ENCODE data around the gene TNIK.

The TNIK gene

DNA sequence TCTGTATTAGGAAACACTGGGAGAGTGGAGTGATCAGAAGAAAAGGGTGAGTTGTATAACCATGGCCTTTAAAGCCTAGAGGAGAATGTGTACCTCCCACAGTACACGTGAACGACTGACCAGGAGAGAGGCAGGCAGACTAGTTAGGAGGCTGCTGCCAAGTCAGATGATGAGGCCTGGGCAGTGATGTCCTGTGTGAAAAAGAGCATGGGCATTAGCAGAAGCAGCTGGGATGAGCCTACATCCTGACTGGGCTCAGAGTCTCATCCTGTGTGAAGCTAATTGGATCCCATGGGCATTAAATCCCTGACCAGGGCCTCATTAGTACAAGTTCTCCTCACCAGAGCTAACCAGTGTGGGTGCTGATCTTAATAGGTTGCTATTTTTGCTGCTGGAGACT is 344.5 kb downstream of the TNIK start:
- Mint-ChIP-seq H3K27me3 (no peaks in the 10 kb centered on the region), H3K4me1 (peaks cover 6% of the 10 kb centered on the region), H3K4me3 (no peak overlapping the region), H3K36me3 (ENCODE audit: low read depth) (peaks cover 25% of the 10 kb centered on the region), H3K9me3 (no peaks in the 10 kb centered on the region), H3K27ac (no peak overlapping the region)
- ATAC-seq (no peak), DNase-seq (no peak)

DNA sequence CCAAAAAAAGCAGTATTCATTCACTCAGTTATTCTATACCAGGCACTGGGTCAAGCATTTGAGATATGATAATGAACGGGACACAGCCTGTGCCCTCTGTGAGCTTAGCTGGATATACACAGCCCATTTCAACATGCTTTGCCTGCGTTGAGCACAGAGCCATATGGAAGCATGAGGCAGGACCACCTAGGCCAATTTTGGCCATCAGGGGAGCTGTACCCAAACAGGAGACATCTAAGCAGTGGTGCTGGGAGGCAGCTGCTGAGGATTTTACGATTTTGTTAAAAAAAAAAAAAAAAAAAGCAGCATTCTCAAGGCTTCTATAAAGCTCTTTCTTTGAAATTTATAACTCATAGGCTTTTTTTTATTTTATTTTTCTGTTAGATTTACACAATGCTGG is 346.5 kb downstream of the TNIK start:
- H3K27ac Mint-ChIP-seq = no peak overlapping the region
- ATAC-seq = no peak
- no peak overlapping the region for H3K4me3 Mint-ChIP-seq
- H3K27me3 Mint-ChIP-seq = no peaks in the 10 kb centered on the region
- peaks cover 16% of the 10 kb centered on the region for H3K36me3 Mint-ChIP-seq (ENCODE audit: low read depth)
- H3K9me3 Mint-ChIP-seq = no peaks in the 10 kb centered on the region
- H3K4me1 Mint-ChIP-seq = peaks cover 6% of the 10 kb centered on the region
- DNase-seq = no peak

DNA sequence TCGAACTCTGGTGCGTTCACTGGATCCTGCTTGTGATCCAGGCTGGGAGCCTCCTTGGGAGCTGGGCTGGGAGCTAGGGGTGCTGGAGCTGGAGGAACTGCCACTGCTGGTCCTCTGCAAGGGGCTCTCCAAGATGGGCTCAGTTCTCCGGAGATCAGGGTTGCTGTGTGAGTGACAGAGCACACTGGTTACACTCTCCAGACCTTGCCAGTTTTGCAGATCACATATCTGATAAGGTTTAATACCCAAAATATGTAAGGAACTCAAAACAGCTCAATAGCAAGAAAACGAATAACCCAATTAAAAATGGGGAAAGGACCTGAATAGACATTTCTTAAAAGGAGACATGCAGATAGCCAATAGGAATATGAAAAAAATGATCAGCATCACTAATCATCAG is 349.5 kb downstream of the TNIK start:
- no peaks in the 10 kb centered on the region for H3K27me3 Mint-ChIP-seq
- H3K9me3 Mint-ChIP-seq = no peaks in the 10 kb centered on the region
- H3K27ac Mint-ChIP-seq = no peak overlapping the region
- H3K36me3 Mint-ChIP-seq (ENCODE audit: low read depth) = peaks cover 17% of the 10 kb centered on the region
- H3K4me1 Mint-ChIP-seq = no peaks in the 10 kb centered on the region
- no peak overlapping the region for H3K4me3 Mint-ChIP-seq
- ATAC-seq (no peak), DNase-seq (no peak)

DNA sequence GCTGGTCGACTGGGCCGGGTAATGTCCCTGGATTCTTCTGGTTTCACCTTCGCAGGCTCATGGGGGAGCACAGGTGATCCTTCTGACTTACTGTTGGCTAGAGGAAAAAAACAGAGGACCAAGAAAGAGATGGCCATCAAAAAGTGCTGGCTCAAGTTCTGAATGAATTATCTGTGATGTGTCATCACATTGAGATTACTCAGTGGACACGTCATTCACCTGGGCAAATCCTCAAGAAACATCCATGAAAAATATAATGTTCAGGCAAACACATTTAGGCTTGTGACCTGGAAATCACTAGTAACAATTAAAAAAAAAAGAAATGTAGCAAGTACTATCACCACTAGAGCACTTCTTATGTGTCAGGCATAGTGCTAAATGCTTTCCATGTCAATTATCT is 352.1 kb downstream of the TNIK start:
- Mint-ChIP-seq H3K27me3 (no peaks in the 10 kb centered on the region), H3K36me3 (ENCODE audit: low read depth) (peaks cover 17% of the 10 kb centered on the region), H3K9me3 (no peaks in the 10 kb centered on the region), H3K27ac (no peak overlapping the region), H3K4me1 (no peaks in the 10 kb centered on the region), H3K4me3 (no peak overlapping the region)
- DNase-seq (no peak), ATAC-seq (no peak)

DNA sequence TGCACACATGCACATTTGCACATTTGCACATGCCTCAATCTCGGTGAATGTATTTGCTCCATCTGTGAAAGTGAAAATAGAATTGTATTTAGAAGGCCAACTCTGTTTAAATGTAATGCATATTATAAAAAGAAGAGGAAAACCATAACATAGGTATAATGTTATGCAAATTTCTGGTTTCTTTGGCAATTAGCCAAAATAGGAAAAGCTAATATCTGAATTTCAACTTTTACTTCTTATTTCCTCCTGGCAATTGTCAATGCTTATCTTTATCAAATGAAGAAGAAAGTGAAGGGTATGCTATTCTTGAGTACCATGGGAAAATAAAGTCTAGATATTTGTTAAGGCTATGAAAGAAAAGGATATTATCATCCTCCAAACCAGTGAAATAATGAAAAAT is 357.0 kb downstream of the TNIK start:
- H3K4me1 Mint-ChIP-seq = no peaks in the 10 kb centered on the region
- H3K27ac Mint-ChIP-seq = no peak overlapping the region
- H3K4me3 Mint-ChIP-seq = no peak overlapping the region
- H3K27me3 Mint-ChIP-seq = no peaks in the 10 kb centered on the region
- peaks cover 39% of the 10 kb centered on the region for H3K36me3 Mint-ChIP-seq (ENCODE audit: low read depth)
- no peaks in the 10 kb centered on the region for H3K9me3 Mint-ChIP-seq
- DNase-seq = no peak
- ATAC-seq = no peak

DNA sequence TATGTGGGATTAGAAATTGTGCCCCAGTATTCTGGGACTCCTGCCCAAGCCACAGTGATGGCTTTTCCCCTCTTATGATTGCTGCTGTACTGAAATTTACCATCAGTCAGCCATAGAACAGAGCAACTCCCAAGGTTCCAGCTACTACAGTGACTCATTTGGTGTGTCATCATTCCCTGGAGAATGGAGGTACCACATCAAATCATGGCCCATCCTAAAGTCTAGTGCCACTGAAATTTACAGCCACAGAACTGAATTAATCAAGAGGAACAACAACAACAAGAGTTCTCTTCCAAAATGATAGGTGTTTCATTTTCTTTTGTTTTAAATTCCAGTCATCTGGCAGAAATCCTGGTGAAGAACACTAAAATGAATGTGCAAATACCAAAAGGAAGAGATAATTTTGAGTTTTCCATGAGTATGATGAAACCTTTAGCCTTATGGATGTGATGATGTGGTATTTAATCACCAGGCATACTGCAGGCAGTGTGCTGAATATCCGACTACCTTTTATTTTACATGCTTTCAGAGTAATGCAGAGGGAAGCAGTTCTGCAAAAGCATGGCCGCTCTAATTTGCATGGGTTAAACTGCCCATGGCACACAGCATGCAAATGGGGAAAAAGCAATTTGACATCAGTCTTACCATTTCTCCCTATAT is 358.1 kb downstream of the TNIK start:
- no peaks in the 10 kb centered on the region for H3K4me1 Mint-ChIP-seq
- no peak overlapping the region for H3K27ac Mint-ChIP-seq
- H3K27me3 Mint-ChIP-seq = no peaks in the 10 kb centered on the region
- no peak for ATAC-seq
- DNase-seq = no peak
- no peak overlapping the region for H3K4me3 Mint-ChIP-seq
- no peaks in the 10 kb centered on the region for H3K9me3 Mint-ChIP-seq
- H3K36me3 Mint-ChIP-seq (ENCODE audit: low read depth) = peaks cover 43% of the 10 kb centered on the region

DNA sequence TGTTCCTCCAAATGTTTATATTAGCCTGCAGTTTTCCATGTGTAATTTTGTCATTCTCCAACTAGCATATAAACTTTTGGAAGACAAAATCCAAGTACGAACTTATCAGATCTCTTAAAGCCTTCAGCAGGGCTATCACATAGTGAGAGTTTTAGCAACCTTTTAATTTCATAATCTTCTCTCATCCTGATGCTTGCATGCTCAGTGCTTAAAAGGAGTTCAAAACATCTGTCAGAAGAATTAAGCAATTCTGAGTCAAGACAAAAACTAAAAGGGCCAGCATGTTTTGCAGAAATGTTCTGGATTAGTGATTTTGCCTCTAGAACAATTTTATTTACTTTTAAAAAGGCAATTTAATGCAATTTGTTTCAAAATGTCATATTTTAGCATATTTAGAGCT is 360.3 kb downstream of the TNIK start:
- Mint-ChIP-seq H3K27ac (no peak overlapping the region), H3K4me3 (no peak overlapping the region), H3K4me1 (no peaks in the 10 kb centered on the region), H3K36me3 (ENCODE audit: low read depth) (peaks cover 36% of the 10 kb centered on the region), H3K27me3 (no peaks in the 10 kb centered on the region), H3K9me3 (no peaks in the 10 kb centered on the region)
- DNase-seq = no peak
- ATAC-seq = no peak

DNA sequence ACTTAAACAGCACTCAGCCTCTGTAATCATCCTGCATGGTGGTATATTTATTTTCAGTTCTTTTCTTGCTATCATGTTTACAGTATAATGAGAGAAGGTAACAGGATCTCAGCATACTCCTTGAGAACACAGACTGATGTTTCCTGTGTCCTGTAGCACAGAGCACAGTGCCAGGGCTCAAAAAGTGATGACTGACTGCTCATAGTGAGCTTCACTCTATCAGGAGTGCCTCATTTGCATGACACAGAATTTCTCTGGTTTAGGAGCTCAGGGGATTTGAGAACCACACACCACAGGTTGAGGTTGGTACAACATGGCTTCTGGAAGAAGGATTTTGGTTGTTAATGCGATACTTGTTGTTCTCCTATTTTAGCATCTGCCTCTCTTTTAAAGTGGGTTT is 365.1 kb downstream of the TNIK start:
- Mint-ChIP-seq H3K9me3 (no peaks in the 10 kb centered on the region), H3K4me1 (no peaks in the 10 kb centered on the region), H3K36me3 (ENCODE audit: low read depth) (peaks cover 20% of the 10 kb centered on the region), H3K4me3 (no peak overlapping the region), H3K27me3 (no peaks in the 10 kb centered on the region), H3K27ac (no peak overlapping the region)
- no peak for ATAC-seq
- no peak for DNase-seq

DNA sequence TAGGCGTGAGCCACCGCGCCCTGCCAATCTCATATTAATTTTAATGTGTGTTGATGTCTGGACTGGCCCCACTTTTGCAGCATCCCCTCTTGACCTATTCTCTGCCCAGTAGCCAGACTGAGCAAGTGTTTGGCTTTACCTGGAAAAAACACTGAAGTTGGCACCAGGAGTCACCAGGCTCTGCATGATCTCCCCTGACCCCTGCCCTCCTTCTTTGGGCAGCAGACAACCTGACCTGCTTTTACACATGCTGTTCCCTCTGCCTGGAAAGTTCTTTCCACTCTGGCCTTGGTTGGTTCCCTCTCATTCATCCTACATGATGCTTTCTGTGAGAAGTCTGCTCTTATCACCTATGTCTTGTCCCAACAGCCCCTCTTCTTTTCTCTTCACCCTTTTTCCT is 365.8 kb downstream of the TNIK start:
- Mint-ChIP-seq H3K4me3 (no peak overlapping the region), H3K9me3 (no peaks in the 10 kb centered on the region), H3K27me3 (no peaks in the 10 kb centered on the region), H3K27ac (no peak overlapping the region), H3K36me3 (ENCODE audit: low read depth) (peaks cover 19% of the 10 kb centered on the region), H3K4me1 (no peaks in the 10 kb centered on the region)
- no peak for ATAC-seq
- DNase-seq = no peak

DNA sequence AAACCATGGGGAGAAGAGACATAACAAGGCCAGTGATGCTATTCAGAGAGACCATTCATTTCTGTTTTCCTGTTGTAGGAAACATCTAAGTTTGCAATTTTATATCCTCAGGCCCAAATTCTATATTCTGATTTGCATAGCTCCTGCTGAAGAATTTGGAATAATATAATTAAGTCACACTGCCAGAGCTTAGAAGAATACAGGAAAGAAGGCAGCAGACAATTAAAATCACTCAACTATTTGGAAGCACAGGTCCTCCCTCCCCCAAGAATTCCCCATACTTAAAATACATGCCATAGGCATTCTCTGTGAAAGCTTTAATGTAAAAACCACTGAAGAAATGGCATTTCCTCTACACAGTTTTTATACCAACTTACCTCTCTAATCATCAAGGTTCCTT is 366.7 kb downstream of the TNIK start:
- Mint-ChIP-seq H3K27me3 (no peaks in the 10 kb centered on the region), H3K36me3 (ENCODE audit: low read depth) (peaks cover 13% of the 10 kb centered on the region), H3K4me3 (no peak overlapping the region), H3K4me1 (no peaks in the 10 kb centered on the region), H3K27ac (no peak overlapping the region), H3K9me3 (no peaks in the 10 kb centered on the region)
- DNase-seq = no peak
- no peak for ATAC-seq

DNA sequence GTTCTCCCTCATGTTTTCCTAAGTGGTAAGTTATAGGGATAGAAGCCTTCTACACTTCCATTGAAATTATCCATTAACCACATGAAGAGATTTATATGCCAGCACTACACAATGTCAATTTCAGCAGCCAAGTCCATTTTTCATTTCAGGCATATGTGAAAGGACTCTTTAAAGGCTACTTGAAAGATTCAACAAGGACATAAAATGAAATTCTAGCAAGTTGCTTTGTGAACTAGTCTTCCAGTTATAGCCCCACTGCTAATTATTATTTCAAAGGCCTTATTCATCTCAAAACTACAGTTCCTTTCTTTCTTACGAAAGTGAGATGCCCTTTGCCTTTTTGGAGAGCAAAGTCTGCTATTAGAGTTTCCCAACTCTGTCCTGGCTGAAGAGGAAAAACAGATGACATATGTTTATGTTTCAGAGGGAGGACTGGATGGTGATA is 367.7 kb downstream of the TNIK start:
- no peaks in the 10 kb centered on the region for H3K27me3 Mint-ChIP-seq
- ATAC-seq (no peak), DNase-seq (no peak)
- H3K9me3 Mint-ChIP-seq = no peaks in the 10 kb centered on the region
- H3K4me3 Mint-ChIP-seq = no peak overlapping the region
- H3K36me3 Mint-ChIP-seq (ENCODE audit: low read depth) = peaks cover 9% of the 10 kb centered on the region
- no peaks in the 10 kb centered on the region for H3K4me1 Mint-ChIP-seq
- H3K27ac Mint-ChIP-seq = no peak overlapping the region

DNA sequence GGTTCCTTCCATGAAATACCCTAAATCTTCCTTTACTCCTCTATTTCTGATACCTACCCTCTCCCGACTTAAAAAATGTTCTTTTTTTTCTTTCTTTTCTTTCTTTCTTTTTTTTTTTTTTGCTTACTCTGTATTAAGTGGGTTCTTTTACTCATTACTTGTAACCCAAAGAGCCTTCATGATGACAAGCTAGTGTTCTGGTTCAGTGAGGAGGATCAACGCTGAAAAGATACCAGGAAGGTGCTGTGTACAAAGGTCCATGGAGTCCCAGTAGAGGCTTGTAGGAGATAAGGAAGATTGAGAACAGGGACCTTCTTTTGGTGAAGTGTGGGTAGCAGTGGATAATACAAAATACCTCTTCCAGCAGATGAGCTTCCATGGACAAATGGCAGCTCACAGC is 369.9 kb downstream of the TNIK start:
- Mint-ChIP-seq H3K27ac (no peak overlapping the region), H3K9me3 (no peaks in the 10 kb centered on the region), H3K27me3 (no peaks in the 10 kb centered on the region), H3K36me3 (ENCODE audit: low read depth) (peaks cover 8% of the 10 kb centered on the region), H3K4me3 (no peak overlapping the region), H3K4me1 (no peaks in the 10 kb centered on the region)
- ATAC-seq (no peak), DNase-seq (no peak)

DNA sequence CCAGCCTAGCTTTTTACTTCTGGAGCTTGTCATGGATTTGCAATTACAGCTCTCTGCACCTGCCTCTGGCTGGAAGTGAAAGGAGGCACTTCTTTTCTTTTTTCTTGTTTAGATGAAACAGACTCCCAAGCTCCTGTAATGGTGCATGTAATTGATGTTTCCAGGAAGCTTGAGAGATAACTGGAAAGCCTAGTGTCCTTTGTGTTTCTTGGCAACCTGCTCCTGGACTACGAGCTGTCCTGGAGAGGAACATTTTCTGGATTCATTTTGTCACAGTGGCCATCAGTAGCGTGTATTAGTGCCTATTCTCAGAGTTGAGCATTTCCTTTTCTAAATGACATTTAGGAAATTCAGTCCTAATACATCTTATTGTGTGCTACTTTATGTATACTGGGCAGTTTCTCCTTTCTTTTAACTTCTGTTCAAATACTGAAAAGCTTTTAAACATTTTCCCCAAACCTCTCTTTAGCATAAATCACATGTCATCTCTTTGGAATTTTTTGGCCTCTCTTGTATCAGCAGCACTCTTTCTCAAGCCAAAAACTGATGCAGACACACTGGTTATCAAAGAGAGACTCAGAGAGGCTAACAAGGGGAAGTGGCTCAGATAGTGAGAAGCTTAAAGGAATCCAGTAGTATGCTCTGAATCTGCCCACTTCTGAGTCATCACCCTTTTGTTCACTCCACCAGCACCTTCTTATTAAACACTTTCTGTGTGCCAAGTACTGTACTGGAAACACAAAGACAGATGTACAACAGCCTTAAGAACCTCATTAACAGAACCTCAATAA is 371.0 kb downstream of the TNIK start:
- H3K4me1 Mint-ChIP-seq = no peaks in the 10 kb centered on the region
- ATAC-seq = peak; percentile 40

DNA sequence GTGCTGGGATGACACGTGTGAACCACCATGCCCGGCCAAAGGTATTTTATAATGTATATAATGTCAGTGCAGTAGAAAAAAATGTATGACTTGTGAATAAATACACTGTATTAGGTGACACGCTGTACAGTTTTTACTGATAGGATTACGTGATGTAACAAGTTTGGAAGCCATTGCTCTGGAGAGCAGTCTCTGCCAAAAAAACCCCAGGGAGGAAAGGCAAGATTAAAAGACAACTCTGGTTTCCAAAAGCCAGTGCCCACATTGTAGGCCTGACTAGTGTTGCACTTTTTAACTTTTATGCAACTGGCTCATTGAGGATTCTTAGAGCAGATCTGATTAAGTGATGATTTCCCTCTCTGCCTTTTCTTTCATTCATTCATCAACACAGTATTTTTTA is 371.7 kb downstream of the TNIK start:
- Mint-ChIP-seq H3K27me3 (no peaks in the 10 kb centered on the region), H3K27ac (no peak overlapping the region), H3K4me3 (no peak overlapping the region), H3K9me3 (no peaks in the 10 kb centered on the region), H3K36me3 (ENCODE audit: low read depth) (peaks cover 12% of the 10 kb centered on the region), H3K4me1 (no peaks in the 10 kb centered on the region)
- no peak for ATAC-seq
- DNase-seq = no peak

More for the DNA sequence above, 371.0 kb downstream of the TNIK start:
- H3K27me3 Mint-ChIP-seq = no peaks in the 10 kb centered on the region
- no peak overlapping the region for H3K27ac Mint-ChIP-seq
- DNase-seq = no peak
- peaks cover 12% of the 10 kb centered on the region for H3K36me3 Mint-ChIP-seq (ENCODE audit: low read depth)
- no peak overlapping the region for H3K4me3 Mint-ChIP-seq
- no peaks in the 10 kb centered on the region for H3K9me3 Mint-ChIP-seq

DNA sequence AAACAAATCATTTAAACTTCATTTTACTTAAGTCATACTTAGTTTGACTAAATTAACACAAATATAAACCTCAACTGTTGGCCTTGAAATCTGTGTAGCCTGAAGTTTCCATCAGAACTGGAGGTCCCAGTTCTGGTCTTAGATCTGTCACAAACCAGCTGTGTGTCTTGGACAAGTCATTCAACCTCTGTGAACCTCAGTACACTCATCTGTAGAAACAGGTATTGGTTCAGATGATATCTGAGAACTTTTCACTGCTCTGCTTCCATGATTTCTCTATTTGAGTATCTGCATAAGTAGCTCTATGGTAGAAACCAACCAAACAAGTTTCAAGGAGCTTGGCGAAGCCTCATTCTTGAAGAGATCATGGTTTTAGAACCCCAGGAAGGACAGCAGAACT is 373.3 kb downstream of the TNIK start:
- Mint-ChIP-seq H3K27ac (no peak overlapping the region), H3K4me1 (no peaks in the 10 kb centered on the region), H3K9me3 (no peaks in the 10 kb centered on the region), H3K4me3 (no peak overlapping the region), H3K36me3 (ENCODE audit: low read depth) (peaks cover 10% of the 10 kb centered on the region), H3K27me3 (no peaks in the 10 kb centered on the region)
- no peak for DNase-seq
- ATAC-seq = no peak
